Measurements from ENCODE around the gene TDRD15. TPM values are rescaled to one million over a fixed set of nuclear protein-coding genes. Genes with fewer than 3 reads are reported as not detected.

TDRD15 gene
- polyA plus RNA-seq, 2 of the 4 experiments (the other 2 are of a cell fraction), result not detected

- no peak for DNase-seq (ENCODE audit: low read depth in 1 of 2, low spot score in 1 of 2)
- Histone ChIP-seq H3K9me3 (no peaks in the 10 kb centered on the region), H3K27ac (no peak overlapping the region), H3K4me3 (no peak overlapping the region), H3K4me2 (no peak overlapping the region), H3K4me1 (no peaks in the 10 kb centered on the region)
- WGBS (ENCODE audit: missing lambda C conversion rate), result 42% methylated on average over 12 of the region's 12 CpGs
- TF ChIP-seq MAFK (IDR thresholded peaks at IDR 0.05; ENCODE audit: partially characterized antibody) (no peak), JUNB (IDR thresholded peaks at IDR 0.05) (no peak)
- ChIA-PET POLR2A (no interaction called here), CTCF (no interaction called here)
- no peak for ATAC-seq
- FAIRE-seq, result no peak
These were observed 21.4 kb upstream of the TDRD15 start for GRCh38 chr2:21102356-21102755.

GRCh38 chr2:21103274-21103891 is 20.4 kb upstream of the TDRD15 start:
- 2% methylated on average over 1 of the region's 1 CpG for WGBS (ENCODE audit: missing lambda C conversion rate)
- ATAC-seq, result no peak

GRCh38 chr2:21104030-21104660 is 19.6 kb upstream of the TDRD15 start:
- DNase-seq (ENCODE audit: low read depth in 1 of 2, low spot score in 1 of 2), result no peak
- Histone ChIP-seq H3K27ac (no peak overlapping the region), H3K9me3 (no peaks in the 10 kb centered on the region), H3K4me3 (no peak overlapping the region), H3K4me1 (no peaks in the 10 kb centered on the region), H3K4me2 (no peak overlapping the region)
- ATAC-seq, result no peak
- WGBS (ENCODE audit: missing lambda C conversion rate), result 0% methylated on average over 1 of the region's 1 CpG
- POLR2A ChIA-PET, result no interaction called here
- CTCF ChIA-PET, result no interaction called here
- TF ChIP-seq ATOH8 (CRISPR knock-in tag; IDR thresholded peaks at IDR 0.05; ENCODE audit: low read depth) (no peak), NFE2L2 (conservative IDR thresholded peaks at IDR 0.05; ENCODE audit: low read length) (no peak), HOXA7 (CRISPR knock-in tag; IDR thresholded peaks at IDR 0.05) (no peak), CHD2 (IDR thresholded peaks at IDR 0.05; ENCODE audit: low read length, partially characterized antibody) (no peak), RAD21 (conservative IDR thresholded peaks at IDR 0.05 in 1 of 2, IDR thresholded peaks at IDR 0.05 in 1 of 2) (no peak), POLR2AphosphoS2 (conservative IDR thresholded peaks at IDR 0.05; ENCODE audit: low read length) (no peak), EHF (CRISPR knock-in tag; IDR thresholded peaks at IDR 0.05) (no peak), HES2 (IDR thresholded peaks at IDR 0.05) (no peak), CBX8 (IDR thresholded peaks at IDR 0.05) (no peak), MAFK (IDR thresholded peaks at IDR 0.05; ENCODE audit: partially characterized antibody) (no peak), NR3C1 (IDR thresholded peaks at IDR 0.05) (no peak)
- FAIRE-seq, result no peak

More at GRCh38 chr2:21103274-21103891, 20.4 kb upstream of the TDRD15 start:
- no peak for TF ChIP-seq NPAS2 (CRISPR knock-in tag; IDR thresholded peaks at IDR 0.05; ENCODE audit: borderline replicate concordance)
- TF ChIP-seq USF2 (IDR thresholded peaks at IDR 0.05), result no peak
- H3K4me1 ChIP-seq, result no peaks in the 10 kb centered on the region
- no peak overlapping the region for H3K27ac ChIP-seq
- ChIA-PET CTCF (no interaction called here), POLR2A (no interaction called here)
- no peak overlapping the region for H3K4me2 ChIP-seq
- no peak overlapping the region for H3K4me3 ChIP-seq
- DNase-seq (ENCODE audit: low read depth in 1 of 2, low spot score in 1 of 2) (no peak), FAIRE-seq (no peak)
- no peaks in the 10 kb centered on the region for H3K9me3 ChIP-seq

- H3K4me3 ChIP-seq, result no peak overlapping the region
- ATAC-seq (no peak), FAIRE-seq (no peak), DNase-seq (ENCODE audit: low read depth in 1 of 2, low spot score in 1 of 2) (no peak)
- WGBS (ENCODE audit: missing lambda C conversion rate), result 3% methylated on average over 1 of the region's 1 CpG
- CTCF ChIA-PET, result no interaction called here
- no peaks in the 10 kb centered on the region for H3K4me1 ChIP-seq
- H3K9me3 ChIP-seq, result no peaks in the 10 kb centered on the region
- no peak overlapping the region for H3K4me2 ChIP-seq
- POLR2A ChIA-PET, result no interaction called here
- no peak overlapping the region for H3K27ac ChIP-seq
- TF ChIP-seq ZSCAN20 (CRISPR knock-in tag; IDR thresholded peaks at IDR 0.05) (no peak), MAX (IDR thresholded peaks at IDR 0.05) (no peak), PBX3 (IDR thresholded peaks at IDR 0.05) (no peak), ZC3H11A (IDR thresholded peaks at IDR 0.05) (no peak), GATA3 (IDR thresholded peaks at IDR 0.05; ENCODE audit: borderline replicate concordance) (no peak), BCL3 (IDR thresholded peaks at IDR 0.05) (no peak), RNF2 (IDR thresholded peaks at IDR 0.05; ENCODE audit: borderline replicate concordance, low read depth) (no peak), KDM5A (IDR thresholded peaks at IDR 0.05) (no peak), TP53 (CRISPR knock-in tag; IDR thresholded peaks at IDR 0.05) (no peak), FOSL2 (IDR thresholded peaks at IDR 0.05) (no peak), FOSL2 (CRISPR knock-in tag; IDR thresholded peaks at IDR 0.05) (no peak), PHF8 (IDR thresholded peaks at IDR 0.05; ENCODE audit: borderline replicate concordance, low read depth) (no peak)
These were observed 12.8 kb upstream of the TDRD15 start for GRCh38 chr2:21111012-21111411.
